Measurements from ENCODE around the gene CTSW.
A peak's percentile ranks its signal among the peaks of the same experiment; 100 is the strongest.

CTSW gene

DNA sequence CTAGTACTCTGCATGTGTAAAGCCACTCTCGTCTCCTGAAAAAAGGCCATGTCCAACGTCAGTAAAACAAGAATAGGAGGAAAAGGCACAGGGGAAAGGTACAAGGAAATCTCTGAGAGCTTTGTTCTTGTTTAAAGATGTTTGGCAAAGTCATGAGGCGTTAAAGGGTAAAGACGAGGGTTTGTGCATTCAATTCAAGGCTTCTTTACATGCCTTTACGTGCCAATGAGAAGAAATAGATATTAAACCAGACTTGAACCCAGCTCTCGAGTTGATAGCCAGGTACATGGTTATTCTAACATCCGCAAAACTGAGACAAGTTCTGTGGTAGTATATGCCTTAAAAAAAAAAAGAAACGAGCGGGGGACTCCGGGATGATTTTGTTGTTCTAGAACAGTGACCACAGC is 21.0 kb upstream of the CTSW start:
- H3K9me3 ChIP-seq (ENCODE audit: control insufficient read depth, low read length) = no peaks in the 10 kb centered on the region
- no peaks in the 10 kb centered on the region for H3K27me3 ChIP-seq (ENCODE audit: control insufficient read depth, insufficient read depth, low read length)
- peak overlapping the region; percentile 97 for H3K4me2 ChIP-seq (ENCODE audit: low read length)
- H3K4me1 ChIP-seq = peaks cover 11% of the 10 kb centered on the region
- TF ChIP-seq CTCF (IDR thresholded peaks at IDR 0.05) = no peak
- no peaks in the 10 kb centered on the region for H3K36me3 ChIP-seq (ENCODE audit: control insufficient read depth, insufficient read depth, low read length)
- H3K27ac ChIP-seq = peak overlapping the region; percentile 100
- H3K79me2 ChIP-seq = peaks cover 5% of the 10 kb centered on the region
- H3K4me3 ChIP-seq (ENCODE audit: low read depth, low read length) = peak overlapping the region; percentile 90
- H3K9ac ChIP-seq = no peak overlapping the region
- H2AFZ ChIP-seq = peak overlapping the region; percentile 80

- no peaks in the 10 kb centered on the region for H3K36me3 ChIP-seq (ENCODE audit: control insufficient read depth, insufficient read depth, low read length)
- TF ChIP-seq CTCF (IDR thresholded peaks at IDR 0.05) = peak; percentile 4
Observed at GRCh38 chr11:65859095-65859811, 20.4 kb upstream of the CTSW start.

DNA sequence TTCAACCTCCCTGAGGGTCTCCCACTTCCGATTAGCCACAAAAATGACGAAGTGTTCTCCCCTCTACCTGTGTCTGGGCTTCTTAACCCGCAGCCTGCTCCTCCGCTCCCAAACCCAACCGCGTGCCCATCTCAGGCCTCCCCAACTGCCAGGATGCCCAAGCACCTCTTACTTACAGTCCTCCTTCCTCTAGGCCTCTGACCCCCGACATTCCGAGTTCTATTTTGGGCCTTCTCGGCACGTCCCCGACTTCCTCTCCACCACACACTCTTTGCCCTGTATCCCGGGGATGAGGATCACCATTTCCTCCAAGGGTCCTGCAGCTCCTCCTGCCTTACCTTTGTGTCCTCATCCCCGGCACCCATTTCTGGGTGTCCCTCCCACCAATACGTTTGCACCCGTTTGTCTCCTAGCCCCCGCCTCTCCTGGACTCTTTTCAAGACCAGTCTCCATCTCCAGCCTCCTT is 19.8 kb upstream of the CTSW start:
- Histone ChIP-seq H2AFZ (peak overlapping the region; percentile 80), H3K9me3 (ENCODE audit: control insufficient read depth, low read length) (no peaks in the 10 kb centered on the region), H3K27me3 (ENCODE audit: control insufficient read depth, insufficient read depth, low read length) (no peaks in the 10 kb centered on the region), H3K27ac (peak overlapping the region; percentile 100), H3K36me3 (ENCODE audit: control insufficient read depth, insufficient read depth, low read length) (no peaks in the 10 kb centered on the region), H3K4me1 (peaks cover 11% of the 10 kb centered on the region), H3K4me2 (ENCODE audit: low read length) (peak overlapping the region; percentile 97), H3K79me2 (peaks cover 5% of the 10 kb centered on the region), H3K4me3 (ENCODE audit: low read depth, low read length) (peak overlapping the region; percentile 90), H3K9ac (peak overlapping the region; percentile 76)
- TF ChIP-seq CTCF (IDR thresholded peaks at IDR 0.05) = no peak

More at GRCh38 chr11:65859095-65859811, 20.4 kb upstream of the CTSW start:
- Histone ChIP-seq H2AFZ (peak overlapping the region; percentile 80), H3K4me2 (ENCODE audit: low read length) (peak overlapping the region; percentile 97), H3K79me2 (peaks cover 5% of the 10 kb centered on the region), H3K4me3 (ENCODE audit: low read depth, low read length) (peak overlapping the region; percentile 90), H3K9ac (peak overlapping the region; percentile 76), H3K27ac (peak overlapping the region; percentile 100), H3K9me3 (ENCODE audit: control insufficient read depth, low read length) (no peaks in the 10 kb centered on the region), H3K4me1 (peaks cover 11% of the 10 kb centered on the region), H3K27me3 (ENCODE audit: control insufficient read depth, insufficient read depth, low read length) (no peaks in the 10 kb centered on the region)

DNA sequence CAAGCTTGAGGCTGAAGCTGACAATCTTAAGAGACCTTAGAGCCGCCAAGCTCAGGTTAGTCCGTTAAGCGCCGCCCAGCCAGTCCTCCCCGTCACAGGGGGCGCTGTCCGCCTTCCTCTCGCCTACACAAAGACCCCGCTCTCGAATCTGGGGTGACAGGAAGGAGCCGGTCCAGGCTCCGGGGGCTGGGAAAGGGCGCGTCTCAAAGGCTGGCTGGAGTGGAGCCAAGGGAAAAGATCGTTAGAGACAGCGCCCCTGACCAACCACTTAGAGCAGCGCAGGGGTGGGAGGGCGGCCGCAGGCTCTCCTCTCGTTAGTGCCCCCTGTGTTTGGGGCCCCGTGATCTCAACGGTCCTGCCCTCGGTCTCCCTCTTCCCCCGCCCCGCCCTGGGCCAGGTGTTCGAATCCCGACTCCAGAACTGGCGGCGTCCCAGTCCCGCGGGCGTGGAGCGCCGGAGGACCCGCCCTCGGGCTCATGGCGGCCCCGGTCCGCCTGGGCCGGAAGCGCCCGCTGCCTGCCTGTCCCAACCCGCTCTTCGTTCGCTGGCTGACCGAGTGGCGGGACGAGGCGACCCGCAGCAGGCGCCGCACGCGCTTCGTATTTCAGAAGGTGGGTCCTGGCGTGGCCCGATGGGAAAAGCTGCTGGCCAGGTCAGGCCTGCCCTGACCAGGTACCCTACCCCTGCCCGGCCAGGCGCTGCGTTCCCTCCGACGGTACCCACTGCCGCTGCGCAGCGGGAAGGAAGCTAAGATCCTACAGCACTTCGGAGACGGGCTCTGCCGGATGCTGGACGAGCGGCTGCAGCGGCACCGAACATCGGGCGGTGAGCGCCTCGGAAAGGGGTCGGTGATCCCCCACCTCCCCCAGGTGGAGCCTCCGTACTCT is 19.1 kb upstream of the CTSW start, which contains the start of gene MUS81:
Gene MUS81, plus strand, starts transcription at position 156 of the 887 bp plus-strand sequence. Its CDS starts 321 bp downstream, at position 477.
- H3K9ac ChIP-seq = peak within 1 kb of the TSS; percentile 84
- peaks cover 11% of the 10 kb centered on the region for H3K4me1 ChIP-seq
- H3K27me3 ChIP-seq (ENCODE audit: control insufficient read depth, insufficient read depth, low read length) = no peaks in the 10 kb centered on the region
- TF ChIP-seq CTCF (IDR thresholded peaks at IDR 0.05) = peak; percentile 76
- peaks cover 5% of the 10 kb centered on the region for H3K79me2 ChIP-seq
- no peaks in the 10 kb centered on the region for H3K36me3 ChIP-seq (ENCODE audit: control insufficient read depth, insufficient read depth, low read length)
- H3K4me3 ChIP-seq (ENCODE audit: low read depth, low read length) = peak within 1 kb of the TSS; percentile 90
- H3K27ac ChIP-seq = peak within 1 kb of the TSS; percentile 100
- no peaks in the 10 kb centered on the region for H3K9me3 ChIP-seq (ENCODE audit: control insufficient read depth, low read length)
- peak within 1 kb of the TSS; percentile 97 for H3K4me2 ChIP-seq (ENCODE audit: low read length)
- H2AFZ ChIP-seq = peak within 1 kb of the TSS; percentile 80
